ENCODE measurements around the gene RHOBTB3.
A peak's percentile ranks its signal among the peaks of the same experiment; 100 is the strongest.
"Not testable (repeated sequence)": the region's sequence is repeated elsewhere in the genome, so short reads cannot be mapped to it uniquely, and the experiment has no call there.

Gene RHOBTB3

DNA sequence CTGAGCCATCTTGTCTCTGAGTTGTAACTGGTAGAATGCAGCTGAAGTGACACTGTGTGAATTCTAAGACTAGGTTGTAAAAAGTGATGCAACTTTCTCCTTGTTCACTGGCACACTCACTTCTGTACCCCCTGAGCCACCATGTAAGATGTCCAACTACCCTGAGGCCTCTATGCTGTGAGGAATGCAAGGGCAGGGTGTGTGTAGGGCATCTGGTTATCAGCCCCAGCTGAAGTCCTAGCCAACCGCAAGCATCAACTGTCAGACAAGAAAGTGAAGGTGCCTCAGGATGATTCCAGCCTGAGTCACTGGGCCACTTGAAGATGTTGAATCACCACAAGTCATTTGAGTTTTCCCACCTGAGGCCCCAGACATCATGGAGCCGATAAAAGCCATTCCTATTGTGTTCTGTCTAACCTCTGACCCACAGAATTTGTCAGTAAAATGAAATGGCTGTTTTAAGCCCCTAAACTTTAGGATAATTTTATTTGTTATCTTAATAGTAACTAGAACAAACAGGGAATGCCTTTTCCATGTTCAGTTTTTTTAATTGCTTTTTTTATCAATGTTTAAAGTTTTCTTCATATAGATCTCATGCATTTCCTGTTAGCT lies 18.7 kb upstream of the RHOBTB3 start:
- DNase-seq (ENCODE audit: insufficient read length, low spot score) (peak; percentile 89), FAIRE-seq (peak; percentile 80)

DNA sequence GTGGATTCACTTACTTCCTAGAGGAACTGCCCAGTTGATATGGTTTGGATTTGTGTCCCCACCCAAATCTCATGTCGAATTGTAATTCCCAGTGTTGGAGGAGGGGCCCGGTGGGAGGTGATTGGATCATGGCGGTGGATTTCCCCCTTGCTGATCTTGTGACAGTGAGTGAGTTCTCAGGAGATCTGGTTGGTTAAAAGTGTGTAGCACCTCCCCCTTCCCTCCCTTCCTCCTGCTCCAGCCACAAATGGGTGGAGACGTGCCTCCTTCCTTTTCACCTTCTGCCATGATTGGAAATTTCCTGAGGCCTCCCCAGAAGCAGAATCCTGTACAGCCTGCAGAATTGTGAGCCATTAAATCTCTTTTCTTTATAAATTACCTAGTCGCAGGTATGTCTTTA lies 17.9 kb upstream of the RHOBTB3 start:
- FAIRE-seq; DNase-seq (ENCODE audit: insufficient read length, low spot score): not testable (repeated sequence)

DNA sequence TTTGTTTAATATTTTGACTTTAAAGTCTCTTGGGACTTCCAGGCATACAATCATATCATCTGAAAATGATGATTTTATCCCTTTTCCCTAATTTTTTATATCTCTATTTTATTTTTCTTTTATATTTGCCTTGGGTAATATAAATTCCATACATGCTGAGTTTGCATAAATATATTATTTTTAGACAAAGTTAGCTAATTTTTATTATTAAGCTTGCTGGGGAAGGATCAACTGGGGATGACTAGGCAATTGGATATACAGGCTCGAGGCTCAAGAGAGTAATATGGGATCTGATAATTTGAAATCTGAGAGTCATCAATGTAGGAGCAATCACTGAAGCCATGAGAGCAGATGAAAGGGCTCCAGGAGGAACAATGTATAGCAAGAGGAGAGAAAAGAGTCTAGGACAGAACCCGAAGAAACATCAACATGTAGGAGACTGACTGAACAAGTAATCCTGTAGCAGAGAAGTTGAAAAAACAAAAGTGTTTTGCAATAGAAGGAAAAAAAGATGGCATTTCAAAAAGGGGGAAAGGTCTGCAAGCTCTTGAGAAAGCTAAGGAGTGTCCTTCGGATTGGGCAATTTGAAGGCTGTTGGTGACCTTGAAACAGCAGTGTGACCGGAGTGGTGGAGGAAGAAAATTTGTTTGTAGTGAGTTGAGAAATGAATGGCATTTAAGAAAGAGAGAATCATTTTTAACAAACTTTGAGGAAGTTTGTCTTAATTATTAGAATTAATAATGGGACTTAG lies 17.0 kb upstream of the RHOBTB3 start:
- DNase-seq (ENCODE audit: insufficient read length, low spot score): no peak

DNA sequence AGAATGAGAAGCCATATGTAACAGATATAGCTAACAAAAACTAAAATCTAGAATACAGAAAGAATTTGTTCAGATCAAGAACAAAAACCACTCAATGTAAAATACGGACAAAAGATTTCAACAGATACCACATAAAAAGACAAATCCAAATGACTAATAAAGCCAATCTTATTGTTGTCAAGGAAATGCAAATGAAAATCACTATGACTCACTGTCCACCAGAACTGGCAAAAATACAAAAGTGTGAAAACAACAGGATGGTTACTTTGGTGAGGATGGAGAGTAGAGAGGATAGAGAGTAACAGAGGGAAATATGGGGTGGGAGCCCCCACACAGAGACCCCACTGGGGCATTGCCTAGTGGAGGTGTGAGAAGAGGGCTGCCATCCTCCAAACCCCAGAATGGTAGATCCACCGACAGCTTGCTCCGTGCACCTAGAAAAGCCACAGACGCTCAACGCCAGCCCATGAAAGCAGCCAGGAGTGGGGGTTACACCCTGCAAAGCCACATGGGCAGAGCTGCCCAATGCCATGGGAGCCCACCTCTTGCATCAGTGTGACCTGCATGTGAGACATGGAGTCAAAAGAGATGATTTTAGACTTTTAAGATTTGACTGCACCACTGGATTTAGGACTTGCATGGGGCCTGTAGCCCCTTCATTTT lies 15.2 kb upstream of the RHOBTB3 start:
- no peak for FAIRE-seq
- no peak for DNase-seq (ENCODE audit: insufficient read length, low spot score)

More for the DNA sequence above, 17.0 kb upstream of the RHOBTB3 start:
- FAIRE-seq: no peak

DNA sequence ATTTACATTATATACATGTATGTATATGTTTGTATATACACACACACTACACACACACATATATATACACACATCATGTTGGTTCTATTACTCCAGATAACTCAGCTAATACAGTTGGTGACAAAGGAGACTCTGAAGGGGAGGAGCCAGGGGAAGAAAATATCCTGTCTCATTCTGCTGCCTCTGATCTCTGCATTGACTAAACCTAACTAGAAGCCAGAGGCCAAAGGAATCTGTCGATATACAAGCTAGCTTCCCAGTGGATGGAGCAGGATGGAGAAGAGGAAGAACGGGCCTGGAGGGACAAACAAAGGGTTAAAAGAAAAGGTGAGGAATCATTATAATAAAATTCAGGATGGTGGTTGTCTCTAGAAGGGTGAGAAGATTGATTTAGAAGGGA lies 13.7 kb upstream of the RHOBTB3 start:
- no peak for FAIRE-seq
- DNase-seq (ENCODE audit: insufficient read length, low spot score): no peak

DNA sequence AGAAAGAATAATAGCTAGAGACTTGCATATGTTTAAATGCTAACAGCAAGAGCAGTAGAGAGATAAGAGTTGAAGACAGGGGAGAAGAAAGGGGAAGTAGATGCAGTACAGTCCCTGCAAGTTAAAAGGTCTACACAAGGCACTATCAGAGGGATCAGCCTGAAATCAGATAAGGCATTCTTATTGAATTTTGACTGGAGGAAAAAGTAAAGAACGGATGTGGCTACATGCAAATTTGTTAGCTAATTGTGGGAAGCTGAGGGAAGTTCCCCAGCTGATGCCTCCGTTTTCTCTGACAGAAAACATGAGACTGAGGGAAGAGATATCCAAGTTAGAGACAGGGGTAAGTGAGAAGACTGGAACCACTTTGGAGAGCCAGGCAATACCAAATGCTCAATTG lies 12.9 kb upstream of the RHOBTB3 start:
- FAIRE-seq: no peak
- no peak for DNase-seq (ENCODE audit: insufficient read length, low spot score)

DNA sequence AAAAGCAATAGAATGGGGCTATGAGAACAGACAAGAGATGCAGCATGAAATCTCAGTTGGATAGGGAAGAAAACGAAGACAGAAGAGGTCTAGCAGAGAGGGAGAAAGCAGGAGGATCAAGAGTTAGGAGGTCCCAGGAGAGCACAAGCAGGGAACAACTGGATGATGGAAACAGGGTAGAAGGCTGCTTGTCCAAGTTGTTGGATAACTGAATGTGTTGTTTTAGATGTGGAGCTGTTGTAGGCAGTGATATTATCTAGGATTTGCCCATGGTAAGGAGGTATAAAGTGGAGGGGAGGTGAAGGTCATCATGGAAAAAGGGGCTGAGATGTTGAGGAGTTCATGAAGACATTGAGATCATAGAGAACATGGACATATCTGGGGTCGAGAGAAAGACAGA lies 12.4 kb upstream of the RHOBTB3 start:
- FAIRE-seq: no peak

DNA sequence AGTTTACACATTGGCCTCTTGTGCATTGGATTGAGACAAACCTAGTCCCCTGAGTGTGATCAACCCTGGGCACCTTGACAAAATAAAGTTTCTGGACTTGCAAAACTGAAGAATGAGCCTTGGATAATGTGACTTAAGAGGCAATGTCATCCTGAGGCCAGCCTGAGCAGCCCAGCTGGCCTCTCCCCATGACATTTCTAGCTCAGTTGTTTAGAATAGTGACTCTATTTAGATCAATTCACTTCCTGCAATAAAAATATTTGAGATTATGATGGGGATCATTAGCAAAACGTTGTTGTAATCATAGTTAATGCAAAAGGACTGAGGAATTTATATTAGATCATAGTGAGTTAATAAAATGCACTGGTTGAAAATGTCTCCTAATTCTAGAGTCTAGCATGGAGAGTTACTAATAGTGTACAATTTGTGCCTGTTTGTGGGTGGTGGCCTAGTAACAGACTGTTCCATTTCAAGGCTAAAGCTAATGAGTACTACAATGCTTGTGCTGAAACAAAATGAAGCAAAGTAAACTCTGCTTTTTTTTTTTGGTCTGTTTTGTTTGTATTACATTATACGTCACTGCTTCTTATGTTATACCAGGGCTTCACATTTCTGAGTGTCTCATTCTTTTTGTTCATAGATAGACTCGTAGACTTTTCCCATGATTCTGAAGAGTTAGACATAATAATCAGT lies 10.9 kb upstream of the RHOBTB3 start:
- DNase-seq (ENCODE audit: insufficient read length, low spot score) (no peak), FAIRE-seq (no peak)

More for the DNA sequence above, 12.4 kb upstream of the RHOBTB3 start:
- DNase-seq (ENCODE audit: insufficient read length, low spot score): no peak

DNA sequence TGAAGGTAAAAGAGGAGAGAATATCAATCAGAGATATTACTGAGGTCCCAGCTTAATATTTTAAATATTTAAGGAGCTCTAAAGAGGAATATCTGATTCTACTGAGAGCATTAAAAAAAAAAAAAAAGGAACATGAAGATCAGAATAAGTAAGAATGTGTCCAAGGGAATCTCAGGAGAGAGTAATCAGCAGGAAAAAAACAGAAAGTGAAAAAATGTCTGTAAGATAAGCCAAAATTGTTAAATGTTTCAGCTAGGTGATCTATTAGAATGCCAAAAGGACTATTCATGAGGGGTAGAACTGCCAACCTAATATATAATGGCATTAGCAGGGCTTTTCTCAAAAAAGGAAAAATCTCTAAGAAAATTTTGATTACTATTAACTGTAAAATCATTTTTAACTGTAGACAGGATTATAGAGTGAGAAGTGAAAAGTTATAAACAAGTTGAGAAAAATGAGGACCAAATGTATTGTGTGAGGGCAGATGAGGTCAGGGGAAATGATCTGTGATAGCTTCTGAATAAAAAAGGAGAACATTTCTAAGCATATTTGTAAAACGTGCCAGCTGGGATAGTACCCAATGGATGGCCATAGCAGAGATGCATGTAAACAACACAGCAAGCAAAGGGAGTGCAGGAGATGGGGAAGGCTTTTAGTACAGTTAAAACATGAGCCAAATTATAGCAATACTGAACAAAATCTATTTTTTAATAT lies 9.4 kb upstream of the RHOBTB3 start:
- FAIRE-seq (no peak), DNase-seq (ENCODE audit: insufficient read length, low spot score) (no peak)

DNA sequence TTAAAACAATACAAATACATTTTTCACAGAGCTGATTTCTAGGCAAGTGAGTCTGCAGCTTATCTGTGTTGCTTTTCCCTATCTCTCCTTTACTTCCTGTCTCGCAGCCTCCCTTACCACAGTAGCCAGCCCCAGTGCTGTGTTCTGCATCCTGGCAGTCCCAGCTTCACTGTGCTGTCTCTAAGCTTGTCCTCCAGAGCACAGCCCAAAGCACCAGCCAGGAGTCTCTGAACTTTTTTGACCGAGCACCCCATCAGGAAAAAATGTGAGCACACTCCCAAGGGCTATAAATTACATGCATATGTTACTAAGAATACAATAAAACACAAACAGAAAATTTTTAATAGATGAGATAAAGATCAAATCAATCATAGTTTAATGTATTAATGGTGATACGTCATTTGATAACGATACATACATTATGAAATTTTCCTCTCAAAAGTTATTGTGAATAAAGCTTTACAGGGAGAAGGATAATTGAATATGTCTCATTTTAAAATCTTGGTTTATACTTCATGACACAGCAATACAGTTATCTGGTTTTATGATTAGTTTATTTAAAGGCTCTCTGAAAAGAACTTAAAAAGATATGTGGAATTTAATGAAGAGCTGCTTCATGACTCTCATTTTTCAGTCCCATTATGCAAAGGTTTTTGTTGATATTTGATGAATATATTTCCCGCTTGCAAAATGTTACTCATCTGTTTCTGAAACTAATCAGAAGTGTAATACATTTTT lies 7.3 kb upstream of the RHOBTB3 start:
- DNase-seq (ENCODE audit: insufficient read length, low spot score) (no peak), FAIRE-seq (no peak)

DNA sequence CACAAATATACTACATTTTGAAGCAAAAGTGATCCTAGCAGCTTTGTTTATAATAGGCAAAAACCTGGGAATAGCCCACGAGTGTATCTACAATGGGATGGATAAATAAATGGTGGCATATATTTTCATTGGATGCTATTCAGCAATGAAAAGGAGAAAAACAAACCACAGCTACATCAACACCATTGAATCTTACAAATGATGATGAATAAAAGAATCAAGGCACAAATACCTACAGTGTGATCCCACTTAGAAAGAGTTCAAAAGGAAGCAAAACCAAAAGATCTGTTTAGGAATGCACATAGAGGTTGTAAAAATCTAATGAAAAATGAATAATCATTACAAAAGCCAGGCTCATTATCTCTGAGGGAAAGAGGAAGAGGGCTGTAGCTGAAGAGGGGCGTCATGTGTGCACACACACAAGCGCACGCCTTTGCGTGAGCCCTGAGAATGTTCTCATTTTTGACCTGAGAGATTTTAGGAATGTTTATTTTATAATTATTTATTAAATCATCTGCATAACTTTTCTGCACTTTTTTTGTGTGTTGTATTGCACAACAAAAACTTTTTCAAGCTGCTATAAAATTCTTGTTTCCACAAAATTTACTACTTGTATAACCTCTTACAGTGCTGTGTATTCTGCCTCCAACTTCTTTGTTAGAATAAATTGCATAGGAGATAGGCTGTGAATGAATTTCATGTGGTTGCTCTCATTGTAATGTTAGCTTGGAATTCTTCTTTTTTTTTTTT lies 5.9 kb upstream of the RHOBTB3 start:
- DNase-seq (ENCODE audit: insufficient read length, low spot score) (no peak), FAIRE-seq (no peak)

DNA sequence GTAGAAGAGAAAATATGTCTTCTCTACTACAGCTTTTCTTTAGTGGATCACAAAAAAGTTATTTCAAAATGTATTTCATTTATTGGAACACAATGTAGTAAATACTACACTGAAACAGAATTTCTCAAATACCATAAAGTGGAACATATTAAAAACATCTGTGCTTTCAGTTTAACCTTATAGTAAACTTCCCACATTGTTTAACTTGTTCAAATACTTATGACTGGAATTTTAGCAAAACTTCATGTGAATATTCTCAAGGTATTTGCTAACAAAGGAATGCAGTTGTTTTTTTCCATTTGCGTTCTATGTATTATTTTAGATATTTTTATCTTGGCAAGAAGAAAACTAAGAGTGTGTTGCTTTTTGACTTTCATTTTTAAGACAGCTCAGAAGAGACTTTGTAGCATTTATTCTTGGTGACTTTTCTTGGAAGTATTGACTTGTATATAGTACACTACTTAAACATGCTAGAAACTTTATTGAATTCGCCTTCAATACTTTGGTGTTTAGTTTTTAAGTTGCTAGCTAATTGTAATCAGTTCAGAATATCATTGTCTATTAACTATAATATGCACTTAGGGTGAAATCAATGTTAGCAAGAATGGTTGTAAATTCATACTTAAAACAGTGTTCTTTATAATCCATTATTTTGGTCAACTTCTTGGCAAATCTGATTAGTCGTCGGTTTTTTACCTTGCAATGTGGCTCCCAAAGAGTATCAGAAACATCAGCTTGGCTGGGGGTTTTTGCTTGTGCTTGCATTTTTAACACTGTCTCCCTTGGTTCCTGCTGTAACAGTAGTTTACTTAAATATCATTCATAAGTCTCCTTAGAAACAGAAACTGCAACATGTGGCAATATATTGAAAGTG lies 5.0 kb upstream of the RHOBTB3 start:
- FAIRE-seq (no peak), DNase-seq (ENCODE audit: insufficient read length, low spot score) (no peak)

DNA sequence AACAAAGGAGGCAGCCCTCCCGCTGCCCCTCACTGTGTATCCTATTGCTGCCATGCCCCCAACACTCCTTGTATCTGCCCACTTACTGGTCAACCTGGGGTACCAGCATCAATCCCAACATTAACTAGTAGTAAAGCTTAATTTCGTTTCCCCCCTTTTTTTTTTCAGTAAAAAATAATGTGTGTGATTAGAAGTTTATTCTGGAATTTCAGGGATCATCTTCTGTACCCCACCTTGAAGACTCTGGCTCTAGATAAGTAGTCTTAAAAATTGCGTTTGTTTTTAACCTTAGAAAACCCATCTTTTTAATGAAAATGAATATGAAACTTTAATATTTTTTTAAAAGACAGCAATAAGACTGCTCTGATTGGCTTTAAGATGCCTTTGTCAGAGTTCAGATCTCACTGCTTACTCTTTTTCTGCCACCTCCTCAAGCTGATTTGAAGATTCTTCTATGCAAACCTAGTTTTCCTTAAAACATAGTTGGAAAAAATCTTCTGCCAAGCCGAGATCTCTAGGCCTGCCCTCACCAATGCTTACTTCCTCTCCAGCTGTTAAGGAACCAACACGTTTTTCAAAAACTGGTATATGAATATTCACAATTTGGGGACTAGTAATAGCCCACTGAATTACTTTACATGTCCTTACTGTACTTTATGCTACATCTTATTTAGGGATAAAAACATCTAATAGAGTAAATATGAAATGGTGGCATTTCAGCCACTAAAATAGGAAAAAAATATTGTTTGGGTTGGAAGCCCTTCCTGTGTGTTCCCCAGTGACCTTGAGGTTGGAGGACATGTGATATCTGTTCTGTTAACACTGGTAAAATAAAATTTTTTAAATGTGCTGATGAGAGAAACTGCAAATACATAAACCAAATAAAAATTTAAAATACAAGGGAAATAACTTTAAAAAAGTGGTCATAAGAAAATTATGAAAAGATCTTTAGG lies 4.0 kb upstream of the RHOBTB3 start:
- no peak for FAIRE-seq
- DNase-seq (ENCODE audit: insufficient read length, low spot score): no peak

DNA sequence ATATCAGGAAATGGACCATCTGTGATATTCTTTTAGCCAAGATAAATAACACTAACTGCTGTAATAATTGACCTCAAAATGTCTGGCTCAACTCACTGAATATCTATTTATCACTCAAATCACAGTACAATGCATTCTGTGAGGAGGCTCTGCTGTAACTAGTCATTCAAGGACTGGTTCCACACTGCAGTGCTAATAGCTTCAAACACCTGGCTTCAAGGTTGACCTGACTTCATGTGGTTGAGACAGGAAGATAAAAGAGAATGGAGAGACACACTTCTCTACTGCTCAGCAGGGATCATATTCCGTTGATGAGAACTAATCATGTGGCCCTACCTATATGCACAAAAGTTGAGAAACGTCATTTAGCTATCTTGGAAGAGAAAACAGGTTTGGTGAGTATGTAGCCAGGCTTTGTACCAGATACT lies 3.4 kb upstream of the RHOBTB3 start:
- FAIRE-seq: no peak

DNA sequence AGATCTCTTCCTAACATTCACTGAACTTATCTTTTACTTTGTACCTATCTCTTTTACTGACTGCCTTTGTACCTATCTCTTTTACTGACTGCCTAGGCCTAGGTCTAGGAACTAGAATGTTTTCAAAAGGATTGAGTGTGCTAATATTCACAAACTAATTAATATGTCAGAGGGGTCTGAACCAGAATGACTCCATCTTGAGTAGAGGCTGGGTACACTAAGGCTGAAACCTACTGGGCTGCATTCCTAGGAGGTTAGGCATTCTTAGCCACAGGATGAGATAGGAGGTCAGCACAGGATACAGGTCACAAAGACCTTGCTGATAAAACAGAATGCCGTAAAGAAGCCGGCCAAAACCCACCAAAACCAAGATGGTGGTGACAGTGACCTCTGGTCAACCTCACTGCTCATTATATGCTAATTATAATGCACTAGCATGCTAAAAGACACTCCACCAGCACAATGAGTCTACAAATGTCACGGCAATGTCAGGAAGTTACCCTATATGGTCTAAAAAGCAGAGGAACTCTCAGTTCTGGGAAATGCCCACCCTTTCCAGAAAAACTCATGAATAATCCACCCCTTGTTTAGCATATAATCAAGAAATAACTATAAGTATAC lies 2.5 kb upstream of the RHOBTB3 start:
- FAIRE-seq (no peak), DNase-seq (ENCODE audit: insufficient read length, low spot score) (no peak)

More for the DNA sequence above, 3.4 kb upstream of the RHOBTB3 start:
- DNase-seq (ENCODE audit: insufficient read length, low spot score): no peak

DNA sequence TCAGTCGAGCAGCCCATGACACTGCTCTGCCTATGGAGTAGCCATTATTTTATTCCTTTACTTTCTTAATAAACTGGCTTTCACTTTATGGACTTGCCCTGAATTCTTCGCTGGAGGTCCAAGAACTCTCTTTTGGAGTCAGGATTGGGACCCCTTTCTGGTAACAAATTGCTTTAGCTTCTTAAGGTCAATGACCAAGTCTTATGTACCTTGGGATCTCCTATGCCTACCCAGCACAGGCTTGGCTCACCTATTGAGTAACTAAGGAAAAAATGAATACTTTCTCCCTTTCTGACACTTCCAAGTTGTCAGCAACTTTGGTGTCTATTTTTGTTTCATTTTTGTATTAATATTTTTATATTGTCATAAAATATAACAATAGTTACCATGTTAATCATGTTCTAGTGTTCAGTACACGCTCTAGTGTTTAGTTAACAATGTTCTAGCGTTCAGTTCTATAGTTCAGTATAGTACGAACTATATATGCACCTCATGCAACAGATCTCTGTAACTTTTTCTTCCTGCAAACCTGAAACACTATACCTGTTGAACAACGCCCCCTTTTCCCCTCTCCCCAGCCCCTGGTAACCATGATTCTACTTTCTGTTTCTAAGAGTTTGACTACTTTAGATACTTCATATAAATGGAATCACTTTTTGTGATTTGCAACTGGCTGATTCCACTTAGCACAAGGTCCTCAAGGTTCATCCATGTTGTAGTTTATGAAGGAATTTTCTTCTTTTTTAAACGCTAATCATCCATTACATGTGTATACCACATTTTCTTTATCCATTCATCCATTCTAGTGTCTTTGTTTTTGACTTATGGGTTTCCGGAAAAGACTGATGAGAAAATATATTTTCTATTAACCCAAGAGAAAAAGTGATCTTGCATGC lies 1.8 kb upstream of the RHOBTB3 start:
- no peak for FAIRE-seq
- no peak for DNase-seq (ENCODE audit: insufficient read length, low spot score)

All from HTR-8/SVneo (cell line).